Measurements from ENCODE around the gene DIMT1.

DNA sequence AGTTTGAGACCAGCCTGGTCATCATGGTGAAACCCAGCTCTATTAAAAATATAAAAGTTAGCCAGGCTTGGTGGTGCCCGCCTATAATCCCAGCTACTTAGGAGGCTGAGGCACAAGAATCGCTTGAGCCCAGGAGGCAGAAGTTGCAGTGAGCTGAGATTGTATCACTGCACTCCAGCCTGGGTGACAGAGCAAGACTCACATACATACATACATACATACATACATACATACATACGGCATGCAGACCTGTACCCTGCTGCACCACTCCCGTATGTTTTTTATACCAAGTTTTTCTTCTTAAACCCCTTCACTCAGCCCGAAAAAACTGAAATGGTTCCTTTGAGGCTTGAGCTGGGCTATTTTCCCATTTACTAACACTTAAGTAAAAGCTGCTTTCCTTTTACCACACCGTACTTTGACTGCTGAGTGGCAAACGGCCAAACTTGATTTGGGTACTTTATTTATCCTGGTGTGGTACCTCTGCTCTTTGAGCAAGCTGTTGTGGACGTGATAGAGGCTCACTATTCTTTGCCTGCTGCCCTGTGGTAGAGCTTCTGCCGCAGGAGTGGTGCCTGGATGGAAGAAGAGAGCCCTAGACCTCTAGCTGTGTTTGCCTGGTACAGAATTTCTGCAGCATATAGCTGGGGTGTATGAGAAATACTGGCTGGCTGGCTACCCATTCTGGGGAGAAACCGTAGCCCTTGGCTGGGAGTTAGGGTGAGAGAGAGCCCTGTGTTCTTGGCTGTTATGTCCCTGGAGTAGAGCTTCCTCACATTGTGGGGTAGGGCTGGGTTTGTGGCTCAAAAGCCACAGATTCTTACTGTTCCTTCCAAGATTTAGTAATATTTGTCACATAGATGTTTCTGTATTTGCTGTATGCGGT lies 28.3 kb upstream of the DIMT1 start:
- no peak for TF ChIP-seq SREBF2 (IDR thresholded peaks at IDR 0.05)
- no peak for TF ChIP-seq RCOR1 (IDR thresholded peaks at IDR 0.05; ENCODE audit: low read depth, low read length)
- TF ChIP-seq POLR2A (IDR thresholded peaks at IDR 0.05; ENCODE audit: low read length) = no peak
- no peak for TF ChIP-seq RAD21 (conservative IDR thresholded peaks at IDR 0.05 in 1 of 2, IDR thresholded peaks at IDR 0.05 in 1 of 2)
- no peak for TF ChIP-seq MYC (IDR thresholded peaks at IDR 0.05; ENCODE audit: borderline replicate concordance, low read length)
- no peak for TF ChIP-seq HES2 (IDR thresholded peaks at IDR 0.05)
